ENCODE measurements around the gene KPNA1.

The KPNA1 gene

GRCh38 chr3:122383771-122384697 lies 130.7 kb downstream of the KPNA1 start, which contains the start of gene FAM162A:
TSS of gene FAM162A (plus strand) at chr3:122384182. CDS start at chr3:122384266, 84 bp downstream.
- peak; percentile 49 to 97 (median 88) for DNase-seq

GRCh38 chr3:122382888-122383666 lies 131.7 kb downstream of the KPNA1 start, which contains the start of gene MIX23:
TSS of gene MIX23 (minus strand) at chr3:122383231. CDS start at chr3:122383224, 7 bp downstream.
- peak; percentile 17 to 88 (median 72) for DNase-seq

GRCh38 chr3:122377975-122378374 lies 136.8 kb downstream of the KPNA1 start:
- no peak for DNase-seq

GRCh38 chr3:122374034-122374433 lies 140.7 kb downstream of the KPNA1 start:
- DNase-seq: no peak
